ENCODE data around the gene GABRG3. TPM values are rescaled to one million over a fixed set of nuclear protein-coding genes. Genes with fewer than 3 reads are reported as not detected.

The GABRG3 gene
- total RNA-seq, 1 experiment from 2014 or later: not detected

DNA sequence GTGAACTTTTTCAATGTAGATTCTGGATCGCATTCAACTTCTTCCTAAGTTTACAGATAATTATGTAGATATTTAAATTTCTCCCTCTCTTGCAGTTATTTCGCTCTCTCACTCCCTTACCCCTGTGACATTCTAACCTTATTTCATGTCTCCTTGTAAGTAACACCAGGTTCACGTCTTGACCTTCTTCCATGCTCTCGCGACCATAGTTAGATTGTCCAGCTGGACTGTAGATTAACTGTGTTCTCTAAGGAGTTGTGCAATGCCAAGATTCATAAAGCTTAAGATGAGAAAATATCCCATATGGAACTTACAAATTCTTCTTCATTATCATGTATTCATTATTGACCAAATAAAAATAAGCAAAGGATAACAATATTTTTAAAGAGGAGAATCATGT lies 430.5 kb downstream of the GABRG3 start:
- H3K79me2 ChIP-seq (ENCODE audit: insufficient read depth, low read length): no peaks in the 10 kb centered on the region
- intact Hi-C loops (cut with micrococcal nuclease): no loop called here
- POLR2A ChIA-PET: no interaction called here
- no peak overlapping the region for H2AFZ ChIP-seq (ENCODE audit: low read depth, low read length, poor library complexity, severe bottlenecking)
- no peaks in the 10 kb centered on the region for H3K27me3 ChIP-seq (ENCODE audit: insufficient read depth, low read length)
- H3K4me2 ChIP-seq (ENCODE audit: low read length): no peak overlapping the region
- peaks cover 5 to 24% of the 10 kb centered on the region in 2 experiments; a peak in 1 of 4 replicates for H3K9me3 ChIP-seq (ENCODE audit: control insufficient read depth in 1 of 2, insufficient read depth in 1 of 2, low read depth in 1 of 2, low read length in 2 of 2)
- TF ChIP-seq CEBPB (IDR thresholded peaks at IDR 0.05; ENCODE audit: low read depth): no peak
- TF ChIP-seq ELF1 (IDR thresholded peaks at IDR 0.05; ENCODE audit: borderline replicate concordance, low read depth): no peak
- TF ChIP-seq POLR2AphosphoS5 (IDR thresholded peaks at IDR 0.05; ENCODE audit: low read depth, low read length): no peak
- no peak for TF ChIP-seq RAD21 (IDR thresholded peaks at IDR 0.05; ENCODE audit: low read depth)
- TF ChIP-seq TCF7L2 (IDR thresholded peaks at IDR 0.05; ENCODE audit: borderline replicate concordance, extremely low read depth, insufficient read depth, insufficient read length): no peak
- TF ChIP-seq SP1 (IDR thresholded peaks at IDR 0.05; ENCODE audit: low read depth): no peak
- no peak for TF ChIP-seq SIN3A (IDR thresholded peaks at IDR 0.05; ENCODE audit: low read depth)
- no peak for TF ChIP-seq CBX3 (IDR thresholded peaks at IDR 0.05; ENCODE audit: low read depth)
- TF ChIP-seq ZNF274 (IDR thresholded peaks at IDR 0.05; ENCODE audit: low read depth, low read length): no peak
- TF ChIP-seq YY1 (IDR thresholded peaks at IDR 0.05; ENCODE audit: extremely low read depth, insufficient replicate concordance, low read depth, low read length): no peak
- H3K4me3 ChIP-seq (replicated peaks in 1 of 2; ENCODE audit: low read depth in 1 of 2, low read length in 2 of 2): no peak overlapping the region
- no peaks in the 10 kb centered on the region for H4K20me1 ChIP-seq (ENCODE audit: insufficient read depth)
- ATAC-seq: no peak
- CTCF ChIA-PET: no interaction called here
- no peaks in the 10 kb centered on the region for H3K36me3 ChIP-seq (ENCODE audit: control insufficient read depth in 1 of 2, insufficient read depth in 2 of 2, low read length in 2 of 2)
- RAD21 ChIA-PET (ENCODE audit: low non-redundant PET in 1 of 2, low total read pairs in 2 of 2, uncharacterized antibody in 2 of 2, unreplicated experiment in 2 of 2): no interaction called here
- H3K9me2 ChIP-seq (ENCODE audit: insufficient read depth): no peaks in the 10 kb centered on the region
- DNase-seq (ENCODE audit: low read depth, low spot score): no peak
- no peak overlapping the region for H3K9ac ChIP-seq (ENCODE audit: low read length)
- BruUV-seq (replicated peaks): no TSS peak
- no peaks in the 10 kb centered on the region for H3K4me1 ChIP-seq (ENCODE audit: control insufficient read depth in 1 of 2, insufficient read depth in 2 of 2, low read length in 2 of 2)
- H3K27ac ChIP-seq (ENCODE audit: low read depth, low read length): no peak overlapping the region

- no peaks in the 10 kb centered on the region for H3K79me2 ChIP-seq (ENCODE audit: insufficient read depth, low read length)
- no peak overlapping the region for H2AFZ ChIP-seq (ENCODE audit: low read depth, low read length, poor library complexity, severe bottlenecking)
- no peak for TF ChIP-seq SP1 (IDR thresholded peaks at IDR 0.05; ENCODE audit: low read depth)
- no peak for TF ChIP-seq SIN3A (IDR thresholded peaks at IDR 0.05; ENCODE audit: low read depth)
- TF ChIP-seq CBX3 (IDR thresholded peaks at IDR 0.05; ENCODE audit: low read depth): no peak
- TF ChIP-seq JUND (IDR thresholded peaks at IDR 0.05): no peak
- no peak for TF ChIP-seq ZFX (IDR thresholded peaks at IDR 0.05)
- TF ChIP-seq CTCF (IDR thresholded peaks at IDR 0.05 in 2 of 3, conservative IDR thresholded peaks at IDR 0.05 in 1 of 3; ENCODE audit: borderline replicate concordance in 1 of 3, insufficient read depth in 1 of 3, low read depth in 2 of 3, low read length in 2 of 3): no peak
- TF ChIP-seq POLR2A (IDR thresholded peaks at IDR 0.05; ENCODE audit: borderline replicate concordance, extremely low read depth, insufficient read depth, insufficient read length): no peak
- TF ChIP-seq EZH2phosphoT487 (IDR thresholded peaks at IDR 0.05; ENCODE audit: borderline replicate concordance): no peak
- TF ChIP-seq ZNF274 (IDR thresholded peaks at IDR 0.05; ENCODE audit: low read depth, low read length): no peak
- DNase-seq (ENCODE audit: low read depth, low spot score) (no peak), ATAC-seq (no peak)
- ChIA-PET RAD21 (ENCODE audit: low non-redundant PET in 1 of 2, low total read pairs in 2 of 2, uncharacterized antibody in 2 of 2, unreplicated experiment in 2 of 2) (no interaction called here), POLR2A (no interaction called here), CTCF (no interaction called here)
- H3K27me3 ChIP-seq (ENCODE audit: insufficient read depth, low read length): no peaks in the 10 kb centered on the region
- no peak overlapping the region for H3K9ac ChIP-seq (ENCODE audit: low read length)
- H3K27ac ChIP-seq (ENCODE audit: low read depth, low read length): no peak overlapping the region
- no peaks in the 10 kb centered on the region for H4K20me1 ChIP-seq (ENCODE audit: insufficient read depth)
- no peak overlapping the region for H3K4me2 ChIP-seq (ENCODE audit: low read length)
- no peak overlapping the region for H3K4me3 ChIP-seq (replicated peaks in 1 of 2; ENCODE audit: low read depth in 1 of 2, low read length in 2 of 2)
- H3K36me3 ChIP-seq (ENCODE audit: control insufficient read depth in 1 of 2, insufficient read depth in 2 of 2, low read length in 2 of 2): no peaks in the 10 kb centered on the region; a peak in 1 of 4 replicates
- no peaks in the 10 kb centered on the region for H3K9me2 ChIP-seq (ENCODE audit: insufficient read depth)
- intact Hi-C loops (cut with micrococcal nuclease): no loop called here
- H3K9me3 ChIP-seq (ENCODE audit: control insufficient read depth in 1 of 2, insufficient read depth in 1 of 2, low read depth in 1 of 2, low read length in 2 of 2): peaks cover 12 to 37% of the 10 kb centered on the region in 2 experiments; a peak in 2 of 4 replicates
- H3K4me1 ChIP-seq (ENCODE audit: control insufficient read depth in 1 of 2, insufficient read depth in 2 of 2, low read length in 2 of 2): no peaks in the 10 kb centered on the region
- no TSS peak for BruUV-seq (replicated peaks)
Measured at GRCh38 chr15:27408428-27408827, 437.4 kb downstream of the GABRG3 start.

Data from HCT116 (cell line).